ENCODE data around the gene SRGAP1. TPM values are rescaled to one million over a fixed set of nuclear protein-coding genes. Genes with fewer than 3 reads are reported as not detected.

Gene SRGAP1
- total and polyA plus RNA-seq, 2 of the 4 experiments (the other 2 are of a cell fraction) = 10.0 to 10.2 TPM

DNA sequence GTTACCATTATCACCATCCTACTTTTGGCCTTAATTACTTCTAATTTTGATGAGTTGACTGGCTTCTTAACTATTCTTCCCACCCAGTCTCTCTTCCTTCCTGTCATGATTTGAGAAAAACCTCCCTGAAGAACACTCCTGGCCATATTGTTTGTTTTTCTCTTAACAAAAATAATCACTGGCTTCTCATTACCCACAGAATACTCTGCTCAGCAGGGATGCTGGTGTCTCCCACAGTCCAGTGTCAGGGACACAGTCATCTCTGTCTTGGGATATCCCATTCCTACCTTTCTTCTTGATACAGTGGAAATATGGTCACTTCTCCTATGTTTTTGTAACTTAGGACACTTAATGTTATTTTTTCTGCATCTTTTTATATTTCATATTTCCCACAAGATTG lies 103.7 kb downstream of the SRGAP1 start:
- dilution Hi-C loops (cut with HindIII; ENCODE audit: low sequenced_read_pairs, unreplicated experiment) = no loop called here
- H3K9me3 ChIP-seq (ENCODE audit: control insufficient read depth, insufficient read depth, low read length) = no peaks in the 10 kb centered on the region
- H3K36me3 ChIP-seq (ENCODE audit: control insufficient read depth, insufficient read depth, low read length) = peaks cover 4% of the 10 kb centered on the region
- H3K18ac ChIP-seq (ENCODE audit: low read depth, low read length) = no peak overlapping the region
- no peak overlapping the region for H2BK120ac ChIP-seq (ENCODE audit: low read depth, low read length)
- no peaks in the 10 kb centered on the region for H3K27me3 ChIP-seq (ENCODE audit: control insufficient read depth, insufficient read depth, low read length)
- no TSS peak for BruUV-seq (replicated peaks)
- no peak overlapping the region for H3K4me3 ChIP-seq (ENCODE audit: insufficient read depth, low read depth, low read length)
- no peak for TF ChIP-seq MAZ (IDR thresholded peaks at IDR 0.05; ENCODE audit: borderline replicate concordance, low read depth, low read length)
- no peak for TF ChIP-seq SMC3 (IDR thresholded peaks at IDR 0.05; ENCODE audit: low read depth, low read length)
- TF ChIP-seq, protein P1, sequence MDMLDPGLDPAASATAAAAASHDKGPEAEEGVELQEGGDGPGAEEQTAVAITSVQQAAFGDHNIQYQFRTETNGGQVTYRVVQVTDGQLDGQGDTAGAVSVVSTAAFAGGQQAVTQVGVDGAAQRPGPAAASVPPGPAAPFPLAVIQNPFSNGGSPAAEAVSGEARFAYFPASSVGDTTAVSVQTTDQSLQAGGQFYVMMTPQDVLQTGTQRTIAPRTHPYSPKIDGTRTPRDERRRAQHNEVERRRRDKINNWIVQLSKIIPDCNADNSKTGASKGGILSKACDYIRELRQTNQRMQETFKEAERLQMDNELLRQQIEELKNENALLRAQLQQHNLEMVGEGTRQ (IDR thresholded peaks at IDR 0.05; ENCODE audit: low read depth, low read length) = no peak
- no peak for TF ChIP-seq BHLHE40 (IDR thresholded peaks at IDR 0.05; ENCODE audit: low read depth, low read length)
- TF ChIP-seq RFX5 (IDR thresholded peaks at IDR 0.05; ENCODE audit: low read depth, low read length) = no peak
- TF ChIP-seq RCOR1 (IDR thresholded peaks at IDR 0.05; ENCODE audit: insufficient replicate concordance, low read length) = no peak
- TF ChIP-seq NFE2L2 (IDR thresholded peaks at IDR 0.05; ENCODE audit: low read depth, low read length) = no peak
- no peak for TF ChIP-seq RAD21 (IDR thresholded peaks at IDR 0.05; ENCODE audit: low read length)
- TF ChIP-seq POLR2A (IDR thresholded peaks at IDR 0.05; ENCODE audit: low read depth, low read length) = no peak
- no peak for TF ChIP-seq CTCF (conservative IDR thresholded peaks at IDR 0.05; ENCODE audit: low read depth, low read length)
- TF ChIP-seq FOS (IDR thresholded peaks at IDR 0.05; ENCODE audit: low read depth, low read length) = no peak
- no peak for TF ChIP-seq ELK1 (IDR thresholded peaks at IDR 0.05; ENCODE audit: borderline replicate concordance, low read depth, low read length)
- no peak for TF ChIP-seq MAFK (IDR thresholded peaks at IDR 0.05; ENCODE audit: low read depth, low read length)
- no peak for TF ChIP-seq CEBPB (IDR thresholded peaks at IDR 0.05; ENCODE audit: low read depth, low read length)
- no peak overlapping the region for H2BK20ac ChIP-seq (ENCODE audit: low read depth, low read length)
- CTCF ChIA-PET = interaction anchor here (0.7 kb wide), 1 partner anchor 46 kb away, joined by 3 read pairs; no protein-coding TSS in a partner anchor
- H2AK5ac ChIP-seq (ENCODE audit: low read depth, low read length) = no peak overlapping the region
- no peak for DNase-seq
- no peak overlapping the region for H2BK15ac ChIP-seq (ENCODE audit: low read depth, low read length)
- in situ Hi-C loops (cut with MboI; ENCODE audit: low sequenced_read_pairs) = no loop called here
- no peak overlapping the region for H2AK9ac ChIP-seq (replicated peaks; ENCODE audit: low read depth, low read length, poor library complexity)
- no peak overlapping the region for H3K14ac ChIP-seq (replicated peaks; ENCODE audit: low read depth, low read length)
- H3K4me1 ChIP-seq (ENCODE audit: control insufficient read depth, insufficient read depth, low read length) = peaks cover 22% of the 10 kb centered on the region
- POLR2A ChIA-PET (ENCODE audit: unreplicated experiment) = no interaction called here
- peak; percentile 31; the same call in 1 of the 2 replicates for ATAC-seq (ENCODE audit: low read depth)
- H4K20me1 ChIP-seq (ENCODE audit: insufficient read depth, low read length) = peaks cover 50% of the 10 kb centered on the region
- H3K27ac ChIP-seq (ENCODE audit: insufficient read depth, low read length) = no peak overlapping the region
- no peak overlapping the region for H3K4ac ChIP-seq (ENCODE audit: low read depth, low read length)
- peaks cover 44 to 75% of the 10 kb centered on the region in 2 experiments for H3K79me1 ChIP-seq (ENCODE audit: low read depth in 1 of 2, low read length in 2 of 2)
- H3K56ac ChIP-seq (ENCODE audit: extremely low read depth, insufficient read depth, low read length) = no peak overlapping the region
- H4K91ac ChIP-seq (ENCODE audit: insufficient read depth, low read depth, low read length) = no peak overlapping the region
- no peak overlapping the region for H3K23ac ChIP-seq (ENCODE audit: low read depth, low read length)
- intact Hi-C loops (cut with micrococcal nuclease) = no loop called here
- H4K5ac ChIP-seq (ENCODE audit: low read depth, low read length) = no peak overlapping the region
- H3K9ac ChIP-seq (ENCODE audit: low read depth, low read length) = no peak overlapping the region
- no peak overlapping the region for H3K4me2 ChIP-seq (ENCODE audit: low read depth, low read length)
- no peak overlapping the region for H2BK5ac ChIP-seq (ENCODE audit: low read depth, low read length, poor library complexity, severe bottlenecking)
- H4K8ac ChIP-seq (ENCODE audit: low read depth in 2 of 2, low read length in 2 of 2) = no peak overlapping the region
- peaks cover 26% of the 10 kb centered on the region for H3K9me1 ChIP-seq (ENCODE audit: insufficient read depth, low read length)
- no peak overlapping the region for H2AFZ ChIP-seq (replicated peaks; ENCODE audit: low read length, poor library complexity)
